Measurements from ENCODE around the gene SLC44A4. TPM values are rescaled to one million over a fixed set of nuclear protein-coding genes. Genes with fewer than 3 reads are reported as not detected.
"Not testable (repeated sequence)": the region's sequence is repeated elsewhere in the genome, so short reads cannot be mapped to it uniquely, and the experiment has no call there.

The SLC44A4 gene
- polyA plus RNA-seq, 1 donor from 2014 or later: not detected

DNA sequence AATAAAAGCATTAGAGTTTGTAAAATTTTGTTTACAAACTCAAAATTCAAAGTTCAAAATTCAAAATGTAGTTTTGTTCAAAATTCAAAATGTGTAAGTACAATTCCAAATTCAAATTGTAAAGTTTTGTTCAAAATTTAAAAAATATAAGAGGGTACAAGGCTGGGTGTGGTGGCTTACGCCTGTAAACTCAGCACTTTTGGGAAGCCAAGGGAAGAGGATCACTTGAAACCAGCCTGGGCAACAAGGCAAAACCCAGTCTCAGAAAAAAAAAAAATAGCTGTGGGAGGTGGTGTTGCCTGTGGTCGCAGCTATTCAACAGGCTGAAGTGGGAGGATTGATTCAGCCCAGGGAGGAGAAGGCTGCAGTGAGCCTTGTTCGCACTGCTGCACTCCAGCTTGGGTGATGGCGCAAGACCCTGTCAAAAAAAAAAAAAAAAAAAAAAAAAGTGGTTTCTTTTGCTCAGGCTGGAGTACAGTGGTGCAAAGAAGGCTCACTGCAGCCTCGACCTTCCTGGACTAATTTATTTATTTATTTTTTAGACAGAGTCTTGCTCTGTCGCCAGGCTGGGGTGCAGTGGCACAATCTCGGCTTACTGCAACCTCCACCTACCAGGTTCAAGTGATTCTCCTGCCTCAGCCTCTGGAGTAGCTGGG lies 28.5 kb upstream of the SLC44A4 start:
- peaks cover 14% of the 10 kb centered on the region for H3K27me3 Mint-ChIP-seq
- H3K27ac Mint-ChIP-seq: no peak overlapping the region
- H3K4me1 Mint-ChIP-seq: peaks cover 12 to 15% (median 15%) of the 10 kb centered on the region in 3 donors
- H3K9me3 Mint-ChIP-seq: no peaks in the 10 kb centered on the region
- no peaks in the 10 kb centered on the region for H3K36me3 Mint-ChIP-seq
- no peak overlapping the region for H3K4me3 Mint-ChIP-seq

- Mint-ChIP-seq H3K4me3 (peak overlapping the region in 1 of 4 donors; percentile 64), H3K4me1 (peaks cover 13 to 15% (median 15%) of the 10 kb centered on the region in 3 donors)
- H3K27ac Mint-ChIP-seq, H3K9me3 Mint-ChIP-seq, H3K27me3 Mint-ChIP-seq, H3K36me3 Mint-ChIP-seq: not testable (repeated sequence)
Measured at GRCh38 chr6:31906727-31907126, 27.9 kb upstream of the SLC44A4 start.

GRCh38 chr6:31906122-31906521 lies 27.3 kb upstream of the SLC44A4 start:
- H3K36me3 Mint-ChIP-seq: no peaks in the 10 kb centered on the region
- H3K4me3 Mint-ChIP-seq: peak overlapping the region in 1 of 4 donors; percentile 64
- H3K27me3 Mint-ChIP-seq: peaks cover 7% of the 10 kb centered on the region
- no peak overlapping the region for H3K27ac Mint-ChIP-seq
- peaks cover 13 to 15% (median 15%) of the 10 kb centered on the region in 3 donors for H3K4me1 Mint-ChIP-seq
- no peaks in the 10 kb centered on the region for H3K9me3 Mint-ChIP-seq

DNA sequence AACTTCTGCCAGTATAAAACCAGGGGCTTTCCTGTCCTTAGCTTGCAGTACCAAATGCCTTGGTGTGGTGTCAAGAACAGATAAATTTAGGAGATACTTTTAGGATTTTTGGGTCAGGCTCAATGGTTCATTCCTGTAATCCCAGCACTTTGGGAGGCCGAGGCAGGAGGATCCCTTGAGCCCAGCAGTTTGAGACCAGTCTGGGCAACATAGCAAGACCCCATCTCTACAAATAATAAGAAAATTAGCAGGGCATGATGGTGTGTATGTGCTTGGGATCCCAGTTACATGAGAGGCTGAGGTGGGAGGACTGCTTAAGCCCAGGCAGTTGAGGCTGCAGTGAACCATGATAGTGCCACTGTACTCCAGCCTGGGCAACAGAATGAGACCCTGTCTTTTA lies 26.2 kb upstream of the SLC44A4 start:
- Mint-ChIP-seq H3K36me3 (no peaks in the 10 kb centered on the region), H3K27me3 (peaks cover 3% of the 10 kb centered on the region), H3K4me3 (peak overlapping the region in 2 of 4 donors; percentile 23 to 50), H3K4me1 (peaks cover 12 to 15% (median 13%) of the 10 kb centered on the region in 3 donors), H3K9me3 (no peaks in the 10 kb centered on the region), H3K27ac (no peak overlapping the region)

DNA sequence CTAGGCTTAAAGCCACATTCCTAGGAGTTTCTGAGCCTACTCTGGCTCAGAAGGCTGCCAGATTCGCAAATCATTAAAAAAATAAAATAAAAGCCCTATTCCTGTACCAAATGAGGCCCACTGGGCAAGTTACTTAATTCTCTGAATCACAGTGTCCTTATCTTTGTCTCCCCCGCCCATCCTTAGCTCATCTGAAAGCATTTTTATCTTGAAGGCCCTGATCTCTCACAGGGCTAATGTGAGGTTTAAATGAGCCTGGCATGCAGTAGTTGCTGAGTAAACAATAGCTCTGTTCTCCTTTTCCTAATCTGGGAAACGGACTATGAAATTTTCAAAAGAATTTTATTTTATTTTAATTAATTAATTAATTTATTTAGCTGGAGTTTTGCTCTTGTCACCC lies 25.2 kb upstream of the SLC44A4 start:
- no peak overlapping the region for H3K27ac Mint-ChIP-seq
- no peaks in the 10 kb centered on the region for H3K36me3 Mint-ChIP-seq
- peak overlapping the region in 1 of 4 donors; percentile 60 for H3K4me3 Mint-ChIP-seq
- peaks cover 3% of the 10 kb centered on the region for H3K27me3 Mint-ChIP-seq
- peaks cover 13 to 16% (median 14%) of the 10 kb centered on the region in 3 donors for H3K4me1 Mint-ChIP-seq
- H3K9me3 Mint-ChIP-seq: no peaks in the 10 kb centered on the region

DNA sequence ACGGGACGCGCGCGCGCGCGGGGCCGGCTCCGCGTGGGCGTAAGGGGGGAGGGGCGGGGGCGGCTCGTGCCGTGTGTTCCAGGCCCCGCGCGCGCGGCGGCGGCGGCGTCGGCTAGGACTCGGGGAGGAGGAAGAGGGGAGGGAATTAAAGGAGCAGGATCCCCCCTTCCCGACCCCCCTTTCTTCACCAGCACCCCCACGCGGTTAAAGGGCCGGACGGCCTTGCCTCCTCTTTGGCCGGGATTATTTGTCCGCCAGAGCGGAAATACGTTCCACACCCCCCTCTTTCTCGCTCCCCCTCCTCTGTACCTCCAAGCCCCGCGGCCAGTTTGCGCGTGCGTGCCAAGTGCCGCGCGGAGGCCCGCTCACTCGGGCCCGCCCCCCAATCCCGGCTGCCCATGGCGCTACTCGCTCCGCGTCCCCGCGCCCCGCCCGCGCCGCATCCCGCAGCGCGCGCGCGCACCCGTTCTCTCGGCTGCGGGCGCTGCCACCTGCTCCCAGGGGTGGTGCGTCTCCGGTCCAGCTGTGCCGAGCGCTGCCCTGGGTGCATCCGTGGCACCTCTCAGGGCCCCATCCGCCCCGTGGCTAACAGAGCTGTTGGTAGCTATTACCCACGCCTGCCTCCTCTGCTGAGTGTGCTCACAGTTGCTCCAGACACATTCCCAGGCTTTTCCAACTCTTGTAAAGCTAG lies 23.3 kb upstream of the SLC44A4 start, which contains the start of gene ZBTB12:
TSS of gene ZBTB12 (minus strand) at position 134 of the 691 bp plus-strand sequence. CDS start 781 bp downstream, outside the sequence.
- Mint-ChIP-seq H3K36me3 (no peaks in the 10 kb centered on the region), H3K27me3 (peaks cover 3% of the 10 kb centered on the region), H3K27ac (peak within 1 kb of the TSS; percentile 43 to 92 (median 63)), H3K4me3 (peak within 1 kb of the TSS; percentile 77 to 96 (median 90)), H3K9me3 (no peaks in the 10 kb centered on the region), H3K4me1 (peaks cover 13 to 22% (median 18%) of the 10 kb centered on the region in 3 donors)

- H3K27ac Mint-ChIP-seq: peak overlapping the region; percentile 10 to 63 (median 43)
- H3K36me3 Mint-ChIP-seq: no peaks in the 10 kb centered on the region
- peaks cover 13 to 22% (median 20%) of the 10 kb centered on the region in 3 donors for H3K4me1 Mint-ChIP-seq
- H3K27me3 Mint-ChIP-seq: peaks cover 3% of the 10 kb centered on the region
- H3K4me3 Mint-ChIP-seq: peak overlapping the region; percentile 70 to 93 (median 76)
- H3K9me3 Mint-ChIP-seq: no peaks in the 10 kb centered on the region
Measured at GRCh38 chr6:31901415-31901952, 22.7 kb upstream of the SLC44A4 start.

- H3K27ac Mint-ChIP-seq: peak overlapping the region; percentile 27 to 43 (median 31)
- H3K4me3 Mint-ChIP-seq: peak overlapping the region; percentile 70 to 93 (median 76)
- no peaks in the 10 kb centered on the region for H3K9me3 Mint-ChIP-seq
- peaks cover 13 to 24% (median 23%) of the 10 kb centered on the region in 3 donors for H3K4me1 Mint-ChIP-seq
- no peaks in the 10 kb centered on the region for H3K36me3 Mint-ChIP-seq
- H3K27me3 Mint-ChIP-seq: no peaks in the 10 kb centered on the region
Measured at GRCh38 chr6:31900917-31901414, 22.2 kb upstream of the SLC44A4 start.

DNA sequence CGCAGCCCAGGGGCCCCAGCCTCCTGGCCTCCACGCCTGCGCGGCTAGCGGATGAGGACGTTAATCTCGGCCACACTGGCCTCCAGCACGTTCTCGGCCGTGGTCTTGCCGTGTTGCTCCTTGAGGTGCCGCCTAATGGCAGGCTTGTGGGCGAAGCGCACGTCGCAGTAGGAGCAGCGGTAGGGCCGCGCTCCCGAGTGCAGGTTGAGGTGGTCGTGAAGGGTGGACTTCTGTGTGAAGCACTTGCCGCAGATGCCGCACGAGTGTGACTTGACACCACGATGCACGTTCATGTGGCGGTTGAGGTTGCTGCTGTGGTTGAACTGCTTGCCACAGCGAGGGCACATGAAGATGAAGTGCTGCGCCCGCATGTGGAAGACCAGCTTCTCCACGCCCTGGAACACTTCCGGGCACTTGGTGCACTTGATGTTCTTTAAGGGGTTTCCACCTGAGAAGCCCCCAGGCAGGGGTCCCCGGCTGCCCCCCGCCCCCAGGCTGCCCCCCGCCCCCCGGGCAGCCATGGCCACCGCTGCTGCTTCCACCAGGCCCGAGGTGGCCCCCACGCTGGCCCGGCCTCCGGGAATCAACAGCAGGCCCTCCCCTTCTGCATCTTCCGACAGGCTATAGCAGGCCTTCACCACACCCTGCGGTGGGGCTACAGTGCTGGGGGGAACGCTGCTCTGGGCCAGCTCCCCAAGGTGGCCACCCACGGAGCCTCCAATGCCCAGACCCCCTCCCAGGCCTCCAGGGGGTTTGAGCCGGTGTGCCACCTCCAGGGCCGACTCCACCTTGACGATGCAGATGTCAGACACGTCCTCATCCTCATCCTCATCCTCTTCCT lies 21.3 kb upstream of the SLC44A4 start:
- H3K4me1 Mint-ChIP-seq: peaks cover 13 to 28% (median 25%) of the 10 kb centered on the region in 3 donors
- H3K27me3 Mint-ChIP-seq: no peaks in the 10 kb centered on the region
- no peaks in the 10 kb centered on the region for H3K36me3 Mint-ChIP-seq
- H3K27ac Mint-ChIP-seq: peak overlapping the region in 1 of 3 donors; percentile 99
- H3K9me3 Mint-ChIP-seq: no peaks in the 10 kb centered on the region
- H3K4me3 Mint-ChIP-seq: peak overlapping the region; percentile 32 to 98 (median 72)

DNA sequence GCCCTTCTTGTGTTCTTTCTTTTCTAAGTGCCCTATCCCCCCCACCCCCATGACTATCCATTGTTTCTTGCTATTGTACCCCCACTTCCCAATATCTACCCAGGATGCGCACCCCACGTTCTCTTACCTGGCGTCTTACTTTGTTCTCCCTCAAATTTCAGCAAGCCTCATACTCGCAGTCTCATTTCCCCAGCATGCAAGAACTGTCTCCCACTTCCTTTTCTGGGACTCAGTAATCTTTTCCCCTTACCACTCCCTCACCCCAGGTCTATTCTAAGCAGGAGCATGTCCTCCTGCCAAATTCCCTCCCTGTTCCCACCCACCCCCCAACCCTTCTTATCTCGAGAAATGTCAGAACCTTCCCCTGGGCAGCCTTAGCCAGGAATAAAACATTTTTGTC lies 20.4 kb upstream of the SLC44A4 start:
- peak overlapping the region in 1 of 3 donors; percentile 99 for H3K27ac Mint-ChIP-seq
- no peaks in the 10 kb centered on the region for H3K27me3 Mint-ChIP-seq
- H3K4me3 Mint-ChIP-seq: peak overlapping the region; percentile 14 to 98 (median 72)
- H3K36me3 Mint-ChIP-seq: no peaks in the 10 kb centered on the region
- peaks cover 13 to 28% (median 25%) of the 10 kb centered on the region in 3 donors for H3K4me1 Mint-ChIP-seq
- no peaks in the 10 kb centered on the region for H3K9me3 Mint-ChIP-seq

- peaks cover 13 to 28% (median 25%) of the 10 kb centered on the region in 3 donors for H3K4me1 Mint-ChIP-seq
- peak overlapping the region; percentile 96 to 98 (median 96) for H3K4me3 Mint-ChIP-seq
- no peaks in the 10 kb centered on the region for H3K9me3 Mint-ChIP-seq
- H3K27ac Mint-ChIP-seq: peak overlapping the region; percentile 97 to 99 (median 97)
- no peaks in the 10 kb centered on the region for H3K36me3 Mint-ChIP-seq
- H3K27me3 Mint-ChIP-seq: no peaks in the 10 kb centered on the region
Measured at GRCh38 chr6:31898383-31899011, 19.7 kb upstream of the SLC44A4 start.

DNA sequence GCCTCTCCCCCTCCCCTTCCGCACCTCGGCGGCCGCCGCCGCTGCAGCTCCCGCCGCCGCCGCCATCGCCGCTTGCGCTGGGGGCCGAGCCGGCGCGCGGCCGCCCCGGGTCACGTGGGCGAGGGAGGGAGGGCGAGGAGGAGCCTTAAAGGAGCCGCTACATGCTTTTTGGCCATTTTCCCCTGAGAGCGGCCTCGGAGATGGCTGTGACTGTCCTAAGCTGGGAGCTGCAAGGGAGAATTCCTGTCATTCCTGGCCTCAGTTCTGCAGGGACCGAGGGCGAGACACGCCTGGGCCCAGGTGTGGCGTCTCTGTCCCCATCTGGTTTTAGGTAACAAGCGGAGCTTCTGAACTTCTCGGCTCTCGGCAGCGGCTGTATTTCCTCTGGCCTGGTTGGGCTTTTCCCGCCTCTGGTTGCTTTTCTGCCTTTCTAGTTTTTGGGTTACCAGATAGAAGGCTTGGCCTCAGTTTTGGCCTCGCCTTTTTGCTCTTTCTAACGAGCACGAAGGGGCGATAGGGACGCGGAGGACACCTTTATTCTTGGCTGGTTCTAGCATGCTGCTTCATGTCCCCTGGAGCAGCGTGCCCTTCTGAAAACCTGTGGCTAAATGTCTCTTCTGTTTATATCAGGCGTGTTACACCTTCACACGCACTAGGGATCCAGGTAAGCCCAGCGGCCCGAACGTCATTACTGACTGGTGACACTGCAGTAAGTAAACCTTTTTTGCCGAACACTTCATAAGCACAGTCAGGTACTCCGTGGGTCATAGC lies 19.0 kb upstream of the SLC44A4 start, which contains the start of gene EHMT2:
TSS of gene EHMT2 (minus strand) at position 87 of the 771 bp plus-strand sequence. CDS start at position 66, 21 bp downstream.
- Mint-ChIP-seq H3K36me3 (no peaks in the 10 kb centered on the region), H3K27ac (peak within 1 kb of the TSS; percentile 97 to 99 (median 98))

More for the DNA sequence above, 19.0 kb upstream of the SLC44A4 start, which contains the start of gene EHMT2:
- no peaks in the 10 kb centered on the region for H3K27me3 Mint-ChIP-seq
- peaks cover 9 to 25% (median 22%) of the 10 kb centered on the region in 3 donors for H3K4me1 Mint-ChIP-seq
- H3K4me3 Mint-ChIP-seq: peak within 1 kb of the TSS; percentile 96 to 98 (median 96)
- H3K9me3 Mint-ChIP-seq: no peaks in the 10 kb centered on the region

All from IgD-negative memory B cell (primary cell).